ENCODE measurements around the gene MSRB3. TPM values are rescaled to one million over a fixed set of nuclear protein-coding genes. Genes with fewer than 3 reads are reported as not detected.
A peak's percentile ranks its signal among the peaks of the same experiment; 100 is the strongest.

Gene MSRB3
- total and polyA plus RNA-seq, 9 donors = 14.9 to 58.8 (median 27.1) TPM

- no peak overlapping the region for H3K27ac ChIP-seq
- no peak overlapping the region for H3K4me3 ChIP-seq
- TF ChIP-seq EP300 (IDR thresholded peaks at IDR 0.05) (no peak), POLR2A (IDR thresholded peaks at IDR 0.05) (no peak), CTCF (IDR thresholded peaks at IDR 0.05) (no peak)
- H3K36me3 ChIP-seq = no peaks in the 10 kb centered on the region
- H3K27me3 ChIP-seq = no peaks in the 10 kb centered on the region
- H3K4me1 ChIP-seq (ENCODE audit: insufficient read depth) = no peaks in the 10 kb centered on the region
- no peak for DNase-seq
- no peaks in the 10 kb centered on the region for H3K9me3 ChIP-seq
- WGBS, 3 donors = 97 to 99% (median 98%) methylated on average over 5 of the region's 5 CpGs
- intact Hi-C loops (cut with DNase I) = no loop called here
Measured at GRCh38 chr12:65333649-65334048, 55.2 kb downstream of the MSRB3 start.

GRCh38 chr12:65334521-65334920, 56.0 kb downstream of the MSRB3 start:
- DNase-seq = no peak
- Histone ChIP-seq H3K9me3 (no peaks in the 10 kb centered on the region), H3K27ac (no peak overlapping the region), H3K36me3 (no peaks in the 10 kb centered on the region), H3K4me1 (ENCODE audit: insufficient read depth) (no peaks in the 10 kb centered on the region), H3K4me3 (no peak overlapping the region), H3K27me3 (no peaks in the 10 kb centered on the region)
- TF ChIP-seq EP300 (IDR thresholded peaks at IDR 0.05) = no peak
- TF ChIP-seq CTCF (IDR thresholded peaks at IDR 0.05) = no peak
- TF ChIP-seq POLR2A (IDR thresholded peaks at IDR 0.05) = no peak
- intact Hi-C loops (cut with DNase I) = no loop called here

- 23 to 24% (median 23%) methylated on average over 5 of the region's 5 CpGs for WGBS, 3 donors
- Histone ChIP-seq H3K4me3 (no peak overlapping the region), H3K27me3 (no peaks in the 10 kb centered on the region), H3K27ac (no peak overlapping the region), H3K4me1 (ENCODE audit: insufficient read depth) (no peaks in the 10 kb centered on the region), H3K9me3 (no peaks in the 10 kb centered on the region), H3K36me3 (no peaks in the 10 kb centered on the region)
- intact Hi-C loops (cut with DNase I) = no loop called here
- no peak for TF ChIP-seq EP300 (IDR thresholded peaks at IDR 0.05)
- TF ChIP-seq POLR2A (IDR thresholded peaks at IDR 0.05) = no peak
- TF ChIP-seq CTCF (IDR thresholded peaks at IDR 0.05) = no peak
- DNase-seq = peak; percentile 30 to 76 (median 57)
Measured at GRCh38 chr12:65335021-65335714, 56.7 kb downstream of the MSRB3 start.

GRCh38 chr12:65335981-65336380, 57.5 kb downstream of the MSRB3 start:
- no peak for DNase-seq
- no peaks in the 10 kb centered on the region for H3K36me3 ChIP-seq

More at GRCh38 chr12:65335981-65336380, 57.5 kb downstream of the MSRB3 start:
- H3K27ac ChIP-seq = no peak overlapping the region
- H3K9me3 ChIP-seq = no peaks in the 10 kb centered on the region
- intact Hi-C loops (cut with DNase I) = no loop called here
- H3K4me3 ChIP-seq = no peak overlapping the region
- H3K27me3 ChIP-seq = no peaks in the 10 kb centered on the region
- no peaks in the 10 kb centered on the region for H3K4me1 ChIP-seq (ENCODE audit: insufficient read depth)
- WGBS, 3 donors = 27 to 40% (median 32%) methylated on average over 1 of the region's 1 CpG
- no peak for TF ChIP-seq CTCF (IDR thresholded peaks at IDR 0.05)
- TF ChIP-seq POLR2A (IDR thresholded peaks at IDR 0.05) = no peak
- no peak for TF ChIP-seq EP300 (IDR thresholded peaks at IDR 0.05)

All from ovary (tissue), 9 donors.